ENCODE results near the gene NTRK2.

The NTRK2 gene

DNA sequence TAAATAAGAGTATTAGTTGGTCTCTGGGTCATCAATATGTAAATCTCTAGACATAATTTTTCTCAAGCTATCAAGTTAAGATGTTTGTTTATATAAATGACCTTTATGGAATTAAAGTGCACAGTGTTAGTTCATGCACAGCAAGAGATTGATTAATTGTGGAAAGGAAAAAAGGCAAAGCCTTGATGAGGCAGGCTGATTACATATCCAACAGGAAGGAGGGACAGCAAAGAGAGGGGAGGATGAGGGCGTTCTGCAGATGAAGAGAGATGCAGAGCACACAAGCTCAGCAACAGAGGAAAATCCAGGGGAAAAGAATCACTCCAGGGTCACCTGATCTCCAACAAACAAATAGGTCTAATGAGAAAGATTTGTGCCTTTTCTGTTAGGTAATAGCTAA is 16.5 kb downstream of the NTRK2 start:
- DNase-seq = no peak

DNA sequence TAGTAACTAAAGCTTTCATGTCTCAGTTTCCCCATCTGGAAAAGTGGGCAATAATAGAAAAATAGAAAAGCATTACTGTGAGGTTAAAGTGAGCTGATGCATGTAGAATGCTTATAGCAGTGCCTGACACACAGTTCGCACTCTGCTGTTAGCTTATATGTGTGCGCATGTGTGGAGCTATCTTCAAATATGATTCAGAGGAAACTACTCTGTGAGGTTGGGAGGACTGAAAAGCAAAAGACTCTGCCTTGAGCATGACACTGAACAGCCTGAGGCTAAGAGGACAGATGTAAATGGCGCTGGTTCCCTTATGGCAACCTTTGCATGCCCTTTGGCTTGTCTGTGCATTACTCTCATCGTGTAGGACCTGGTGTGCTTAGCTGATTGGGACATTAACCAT is 19.4 kb downstream of the NTRK2 start:
- no peak for DNase-seq

GRCh38 chr9:84691634-84692033 is 22.1 kb downstream of the NTRK2 start:
- no peak for DNase-seq

DNA sequence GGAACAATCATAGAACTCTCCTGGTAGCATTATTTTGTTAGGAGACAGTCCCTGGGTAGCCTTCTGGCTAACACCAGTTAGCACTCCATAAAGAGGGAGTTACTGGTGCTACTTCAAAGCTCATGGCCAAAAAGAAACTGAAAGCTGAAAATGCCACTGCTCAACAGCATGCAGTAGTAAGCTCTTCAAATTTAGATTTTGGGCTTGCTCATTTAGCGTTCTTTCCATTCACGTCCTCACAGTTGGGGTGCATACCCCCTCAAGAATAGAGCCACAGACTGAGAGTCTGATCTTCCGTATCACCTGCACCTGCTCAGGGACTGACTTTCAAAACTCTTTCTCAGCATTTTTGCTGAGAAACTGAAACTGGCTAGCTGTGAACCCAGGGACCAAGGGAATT is 24.7 kb downstream of the NTRK2 start:
- DNase-seq = no peak

DNA sequence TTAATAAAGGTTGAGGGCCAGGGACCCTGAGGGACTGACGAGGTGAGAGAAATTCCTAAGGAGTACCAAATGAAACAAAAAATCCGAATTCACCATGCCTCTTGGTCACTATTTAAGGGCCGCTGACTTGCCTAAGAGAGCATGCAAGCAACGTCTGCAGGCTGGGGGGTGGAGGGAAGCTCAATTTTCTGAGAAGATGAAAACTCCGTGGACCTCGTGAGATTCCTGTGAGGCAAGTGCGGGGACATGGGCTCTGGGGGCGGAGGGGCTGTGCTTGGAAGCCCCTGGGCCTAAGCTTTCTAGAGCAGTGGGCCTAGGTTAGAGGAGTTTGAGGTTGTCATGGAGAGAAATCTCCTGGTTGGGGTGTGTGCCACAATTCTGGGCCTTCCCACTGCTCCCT is 27.5 kb downstream of the NTRK2 start:
- no peak for DNase-seq

- DNase-seq = no peak
These were observed 28.1 kb downstream of the NTRK2 start for GRCh38 chr9:84697509-84698114.

- no peak for DNase-seq
These were observed 28.8 kb downstream of the NTRK2 start for GRCh38 chr9:84698323-84698722.

DNA sequence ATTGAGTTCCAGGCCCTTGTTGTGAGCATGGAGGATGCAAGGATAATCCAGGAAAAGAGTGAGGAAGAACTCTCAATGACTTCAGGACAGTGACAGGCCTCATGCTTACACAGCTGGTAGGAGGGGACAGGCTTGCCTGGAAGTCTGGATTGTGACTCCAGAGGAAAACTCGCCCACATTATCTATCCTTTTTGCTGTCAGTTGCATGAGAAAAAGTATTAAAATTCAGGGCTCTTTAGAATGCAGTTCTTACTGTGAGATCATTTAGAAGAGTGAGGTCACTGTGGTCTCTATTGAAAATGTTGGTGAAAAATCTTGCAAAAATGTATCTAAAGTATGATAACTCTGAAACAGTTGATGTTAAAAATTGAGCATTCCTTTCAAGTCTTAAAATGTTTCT is 30.5 kb downstream of the NTRK2 start:
- no peak for DNase-seq

DNA sequence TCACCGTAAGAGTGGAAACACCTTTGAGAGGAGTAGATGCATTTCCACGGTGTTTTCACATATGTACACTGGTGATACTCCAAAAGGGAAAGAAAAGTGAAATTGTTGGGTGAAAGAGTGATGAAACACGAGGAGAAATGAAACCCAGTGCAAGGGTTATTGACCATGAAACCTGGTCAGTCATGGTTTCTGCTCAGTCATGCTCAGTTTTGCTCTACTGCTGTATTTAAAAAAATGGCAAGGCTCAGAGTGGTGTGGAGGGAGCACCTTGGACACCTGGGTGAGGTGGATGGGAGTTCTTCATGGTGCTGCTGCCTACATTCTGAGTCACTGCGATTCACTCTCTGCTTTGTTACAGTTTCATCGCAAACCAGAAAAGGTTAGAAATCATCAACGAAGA is 32.3 kb downstream of the NTRK2 start:
- DNase-seq = no peak

GRCh38 chr9:84702471-84702870 is 32.9 kb downstream of the NTRK2 start:
- DNase-seq = no peak

DNA sequence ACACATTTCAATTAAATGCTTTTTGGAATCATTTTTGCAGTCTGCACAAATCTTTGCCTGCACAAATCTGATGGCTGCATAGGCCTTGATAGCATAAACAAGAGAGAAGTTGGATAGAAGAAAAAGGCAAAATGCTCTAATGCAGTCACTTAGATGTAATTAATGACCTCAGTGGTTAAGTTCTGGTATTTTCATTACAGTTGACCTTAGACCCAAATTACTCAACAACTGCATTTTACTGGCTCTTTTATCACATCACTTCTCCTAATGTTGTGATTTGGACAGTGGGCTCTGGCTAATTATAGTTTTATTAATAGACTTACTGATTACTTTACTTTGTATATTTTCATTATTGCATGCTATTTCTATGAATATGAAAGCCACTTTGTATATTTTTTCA is 34.3 kb downstream of the NTRK2 start:
- DNase-seq = no peak

DNA sequence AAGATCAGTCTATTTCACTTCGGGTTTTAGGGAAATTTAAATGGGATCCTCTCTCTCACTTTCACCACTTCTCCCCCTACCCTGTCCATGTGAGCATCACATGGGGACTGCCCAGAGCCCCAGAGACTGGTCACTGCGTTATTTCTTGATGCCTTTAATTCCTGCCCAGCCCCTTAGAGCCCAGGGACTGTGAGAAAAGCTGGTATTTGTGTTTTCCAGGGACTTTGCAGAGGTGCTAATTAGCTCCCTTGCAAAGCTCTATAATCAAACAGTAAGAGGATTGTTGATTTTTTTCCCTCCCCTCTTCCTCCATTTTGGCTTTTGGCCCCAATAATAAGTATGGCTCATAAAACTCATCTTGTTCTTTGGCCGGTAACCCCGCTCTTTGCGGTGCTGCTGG is 35.6 kb downstream of the NTRK2 start:
- no peak for DNase-seq

DNA sequence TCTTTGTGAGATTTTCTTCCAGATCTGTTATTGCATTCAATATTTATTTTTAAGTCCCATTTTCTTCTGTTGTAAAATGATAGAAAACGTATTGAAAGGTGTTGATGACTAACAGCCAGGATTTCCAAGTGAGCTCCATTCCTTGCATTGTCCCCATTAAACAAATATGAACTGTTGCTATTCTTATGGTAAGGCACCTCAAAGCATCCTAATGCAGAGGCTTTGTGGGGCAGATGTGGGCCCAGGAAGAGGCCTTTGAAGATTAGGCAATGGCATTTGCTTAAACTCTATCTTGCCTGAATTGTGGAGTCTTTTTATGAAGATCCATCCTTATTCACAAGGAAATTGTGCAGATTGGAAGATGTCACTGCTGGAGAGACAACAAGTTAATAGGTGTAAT is 38.9 kb downstream of the NTRK2 start:
- no peak for DNase-seq

DNA sequence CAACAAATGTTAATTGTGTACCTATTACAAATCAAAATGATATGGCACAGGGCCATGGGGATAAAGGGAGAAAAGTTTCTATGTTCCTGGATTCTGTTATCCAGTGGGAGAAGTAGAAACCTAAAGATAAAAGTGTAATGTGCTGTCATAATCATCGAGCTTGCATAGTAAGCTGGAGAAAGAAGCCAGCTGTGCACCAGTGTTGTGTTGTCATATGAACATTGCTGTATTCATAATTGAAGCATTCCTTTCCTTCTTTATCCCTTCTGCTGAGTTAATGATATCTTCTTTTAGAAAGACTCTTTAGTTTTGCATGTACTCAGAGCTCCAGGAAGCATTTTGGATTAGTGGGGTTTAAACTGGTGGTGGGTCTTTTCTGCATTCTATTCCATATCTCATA is 39.5 kb downstream of the NTRK2 start:
- no peak for DNase-seq

- no peak for DNase-seq
These were observed 41.3 kb downstream of the NTRK2 start for GRCh38 chr9:84710701-84711397.

- no peak for DNase-seq
These were observed 41.9 kb downstream of the NTRK2 start for GRCh38 chr9:84711398-84711777.

DNA sequence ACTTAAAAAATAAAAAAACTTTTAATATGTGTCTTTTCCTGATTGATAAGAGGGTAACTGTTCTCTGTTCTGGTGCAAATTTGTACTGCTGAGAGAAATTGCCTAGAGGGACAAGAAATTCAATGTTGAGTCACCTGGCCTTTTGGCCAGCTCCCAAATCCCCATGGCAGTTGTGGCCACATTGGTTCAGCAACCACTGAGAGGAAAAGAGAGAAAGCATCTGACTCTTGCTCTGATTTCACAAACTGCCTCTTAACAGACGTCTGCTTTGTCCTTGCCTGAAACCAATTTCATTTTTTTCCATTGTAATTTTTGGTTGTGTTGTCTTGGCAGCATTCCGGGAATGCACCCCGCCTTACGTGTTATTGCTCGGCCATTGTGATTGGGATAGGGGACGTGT is 42.4 kb downstream of the NTRK2 start:
- DNase-seq = no peak

GRCh38 chr9:84716217-84716616 is 46.7 kb downstream of the NTRK2 start:
- DNase-seq = no peak

GRCh38 chr9:84718476-84718875 is 48.9 kb downstream of the NTRK2 start:
- DNase-seq = no peak

DNA sequence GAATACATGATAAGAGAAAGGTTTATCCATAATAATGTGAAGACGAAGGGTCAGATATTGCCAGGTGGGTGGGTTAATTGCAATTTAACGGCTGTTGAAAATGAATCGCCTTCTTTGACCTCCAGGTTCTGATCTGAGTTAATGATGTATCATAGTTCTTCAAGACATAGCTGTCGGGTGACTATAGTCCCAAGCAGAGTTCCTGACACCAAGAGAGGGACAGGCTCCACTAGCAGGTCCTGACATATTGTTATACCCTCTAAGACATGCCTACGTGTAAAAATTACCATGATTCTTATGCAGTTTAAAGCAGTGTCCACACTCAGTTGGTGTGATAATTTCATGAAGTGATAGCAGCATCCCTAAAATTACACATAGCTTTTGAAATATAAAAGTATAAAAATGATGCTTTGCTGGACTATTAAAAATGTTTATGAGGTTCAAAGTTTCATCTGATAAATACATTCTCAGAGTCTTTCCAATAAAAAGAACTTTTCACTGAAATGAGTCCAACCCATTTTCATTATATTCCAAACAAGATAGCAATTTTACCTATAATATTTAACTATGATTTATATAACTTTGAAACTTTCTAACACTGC is 53.0 kb downstream of the NTRK2 start:
- DNase-seq = no peak

GRCh38 chr9:84723426-84723825 is 53.9 kb downstream of the NTRK2 start:
- no peak for DNase-seq

GRCh38 chr9:84731696-84732095 is 62.2 kb downstream of the NTRK2 start:
- no peak for DNase-seq

DNA sequence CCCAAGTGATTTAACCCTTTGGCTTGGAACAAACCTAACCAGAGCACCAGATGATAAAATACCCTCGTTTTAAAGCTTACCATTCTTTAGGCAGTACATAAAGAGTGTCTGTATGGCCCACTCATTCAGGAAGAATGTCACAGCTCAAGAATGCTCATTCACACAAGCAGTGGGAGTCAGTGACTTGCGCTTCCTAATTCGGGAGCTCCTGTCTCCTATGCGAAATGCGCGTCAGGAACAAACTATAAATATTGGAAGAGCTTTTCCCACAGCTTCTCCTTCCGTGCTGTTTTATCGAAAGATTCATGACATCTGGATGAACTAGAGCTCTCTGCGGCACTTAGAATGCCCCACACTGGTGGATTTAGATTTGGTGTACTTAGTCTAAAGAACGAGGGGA is 66.6 kb downstream of the NTRK2 start:
- no peak for DNase-seq

GRCh38 chr9:84736536-84736935 is 67.0 kb downstream of the NTRK2 start:
- DNase-seq = no peak

DNA sequence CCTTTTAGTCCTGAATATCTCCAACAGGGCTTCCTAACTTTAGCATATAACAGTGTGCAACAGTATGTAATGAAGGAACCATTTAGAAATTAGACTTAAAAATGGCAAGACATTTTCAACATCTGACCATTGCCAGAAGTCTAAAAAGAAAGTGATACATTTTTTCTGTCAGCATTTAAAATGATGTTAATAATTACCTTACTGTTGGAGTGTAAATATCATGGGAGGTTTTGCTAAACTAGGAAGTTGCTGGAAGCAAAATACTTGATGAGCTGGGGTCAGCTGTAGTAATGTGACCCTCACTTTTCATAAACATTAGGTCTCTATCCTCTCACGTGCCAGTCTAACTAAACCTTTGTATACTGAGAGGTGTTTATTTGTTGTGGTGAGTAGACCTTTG is 68.8 kb downstream of the NTRK2 start:
- DNase-seq = no peak
